WI38 (cell line): ENCODE measurements around the gene PPARG.

Experiments
- H3K4me3 ChIP-seq: 2 replicates; pipeline ENCODE4 v1.5.1; 2011; ENCODE audit warnings: low read depth, mild to moderate bottlenecking, control low read depth, low read length
- TF ChIP-seq, protein P1 (sequence below): IDR thresholded peaks from 2 replicates; pipeline ENCODE4 v1.5.1; 2012; ENCODE audit warnings: low read depth, mild to moderate bottlenecking, control low read depth, low read length

PPARG gene

DNA sequence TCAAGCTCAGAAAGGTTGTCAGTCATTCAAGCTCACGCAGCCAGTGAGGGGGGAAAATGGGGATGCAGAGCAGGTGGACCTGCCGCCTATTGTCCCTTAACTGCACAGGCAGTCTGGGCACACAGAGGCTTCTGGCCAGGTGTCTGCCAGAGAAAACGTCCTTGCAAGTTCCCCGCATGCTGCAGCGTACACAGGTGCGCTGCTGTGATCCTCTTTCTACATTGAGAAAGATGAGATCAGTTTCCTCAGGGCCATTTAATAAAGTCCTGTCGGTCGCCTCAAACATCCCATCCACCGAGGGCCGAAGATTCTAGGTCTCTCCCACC lies 195.0 kb downstream of the PPARG start:
- TF ChIP-seq, protein P1, sequence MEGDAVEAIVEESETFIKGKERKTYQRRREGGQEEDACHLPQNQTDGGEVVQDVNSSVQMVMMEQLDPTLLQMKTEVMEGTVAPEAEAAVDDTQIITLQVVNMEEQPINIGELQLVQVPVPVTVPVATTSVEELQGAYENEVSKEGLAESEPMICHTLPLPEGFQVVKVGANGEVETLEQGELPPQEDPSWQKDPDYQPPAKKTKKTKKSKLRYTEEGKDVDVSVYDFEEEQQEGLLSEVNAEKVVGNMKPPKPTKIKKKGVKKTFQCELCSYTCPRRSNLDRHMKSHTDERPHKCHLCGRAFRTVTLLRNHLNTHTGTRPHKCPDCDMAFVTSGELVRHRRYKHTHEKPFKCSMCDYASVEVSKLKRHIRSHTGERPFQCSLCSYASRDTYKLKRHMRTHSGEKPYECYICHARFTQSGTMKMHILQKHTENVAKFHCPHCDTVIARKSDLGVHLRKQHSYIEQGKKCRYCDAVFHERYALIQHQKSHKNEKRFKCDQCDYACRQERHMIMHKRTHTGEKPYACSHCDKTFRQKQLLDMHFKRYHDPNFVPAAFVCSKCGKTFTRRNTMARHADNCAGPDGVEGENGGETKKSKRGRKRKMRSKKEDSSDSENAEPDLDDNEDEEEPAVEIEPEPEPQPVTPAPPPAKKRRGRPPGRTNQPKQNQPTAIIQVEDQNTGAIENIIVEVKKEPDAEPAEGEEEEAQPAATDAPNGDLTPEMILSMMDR, result no peak
- H3K4me3 ChIP-seq, result peak overlapping the region; percentile 84
